ENCODE measurements around the gene OPCML.

OPCML gene

GRCh38 chr11:133232665-133233064 lies 299.6 kb downstream of the OPCML start:
- Histone ChIP-seq H3K4me2 (ENCODE audit: low read depth, low read length, poor library complexity, severe bottlenecking) (no peak overlapping the region), H3K27me3 (ENCODE audit: insufficient read depth, low read length, poor library complexity, severe bottlenecking) (no peaks in the 10 kb centered on the region), H3K4me3 (ENCODE audit: low read length, poor library complexity, severe bottlenecking) (no peak overlapping the region), H3K79me2 (ENCODE audit: insufficient read depth, low read length) (no peaks in the 10 kb centered on the region), H3K9me3 (ENCODE audit: insufficient read depth, low read depth, low read length) (peaks cover 2% of the 10 kb centered on the region; the same call in 1 of the 2 replicates), H3K36me3 (ENCODE audit: insufficient read depth, low read length) (no peaks in the 10 kb centered on the region), H3K9ac (ENCODE audit: low read depth, low read length, poor library complexity, severe bottlenecking) (no peak overlapping the region), H3K9me2 (replicated peaks; ENCODE audit: low read depth, low read length) (no peaks in the 10 kb centered on the region), H3K4me1 (ENCODE audit: insufficient read depth, low read length, poor library complexity, severe bottlenecking) (no peaks in the 10 kb centered on the region), H3F3A (ENCODE audit: low read depth) (no peaks in the 10 kb centered on the region), H4K20me1 (ENCODE audit: insufficient read depth, low read length, poor library complexity, severe bottlenecking) (no peaks in the 10 kb centered on the region), H2AFZ (ENCODE audit: low read length) (no peak overlapping the region)
- TF ChIP-seq, protein P1, sequence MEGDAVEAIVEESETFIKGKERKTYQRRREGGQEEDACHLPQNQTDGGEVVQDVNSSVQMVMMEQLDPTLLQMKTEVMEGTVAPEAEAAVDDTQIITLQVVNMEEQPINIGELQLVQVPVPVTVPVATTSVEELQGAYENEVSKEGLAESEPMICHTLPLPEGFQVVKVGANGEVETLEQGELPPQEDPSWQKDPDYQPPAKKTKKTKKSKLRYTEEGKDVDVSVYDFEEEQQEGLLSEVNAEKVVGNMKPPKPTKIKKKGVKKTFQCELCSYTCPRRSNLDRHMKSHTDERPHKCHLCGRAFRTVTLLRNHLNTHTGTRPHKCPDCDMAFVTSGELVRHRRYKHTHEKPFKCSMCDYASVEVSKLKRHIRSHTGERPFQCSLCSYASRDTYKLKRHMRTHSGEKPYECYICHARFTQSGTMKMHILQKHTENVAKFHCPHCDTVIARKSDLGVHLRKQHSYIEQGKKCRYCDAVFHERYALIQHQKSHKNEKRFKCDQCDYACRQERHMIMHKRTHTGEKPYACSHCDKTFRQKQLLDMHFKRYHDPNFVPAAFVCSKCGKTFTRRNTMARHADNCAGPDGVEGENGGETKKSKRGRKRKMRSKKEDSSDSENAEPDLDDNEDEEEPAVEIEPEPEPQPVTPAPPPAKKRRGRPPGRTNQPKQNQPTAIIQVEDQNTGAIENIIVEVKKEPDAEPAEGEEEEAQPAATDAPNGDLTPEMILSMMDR (conservative IDR thresholded peaks at IDR 0.05; ENCODE audit: low read length), result no peak
- TF ChIP-seq EZH2phosphoT487 (IDR thresholded peaks at IDR 0.05; ENCODE audit: borderline replicate concordance), result no peak

GRCh38 chr11:133230431-133230830 lies 301.9 kb downstream of the OPCML start:
- no peaks in the 10 kb centered on the region for H3K9me2 ChIP-seq (replicated peaks; ENCODE audit: low read depth, low read length)
- no peaks in the 10 kb centered on the region for H4K20me1 ChIP-seq (ENCODE audit: insufficient read depth, low read length, poor library complexity, severe bottlenecking)
- H3K9me3 ChIP-seq (ENCODE audit: insufficient read depth, low read depth, low read length), result peaks cover 2% of the 10 kb centered on the region; the same call in 1 of the 2 replicates
- H3F3A ChIP-seq (ENCODE audit: low read depth), result no peaks in the 10 kb centered on the region
- H3K4me3 ChIP-seq (ENCODE audit: low read length, poor library complexity, severe bottlenecking), result no peak overlapping the region
- TF ChIP-seq, protein P1 (conservative IDR thresholded peaks at IDR 0.05; ENCODE audit: low read length), result no peak
- no peak for TF ChIP-seq EZH2phosphoT487 (IDR thresholded peaks at IDR 0.05; ENCODE audit: borderline replicate concordance)
- no peaks in the 10 kb centered on the region for H3K36me3 ChIP-seq (ENCODE audit: insufficient read depth, low read length)
- no peaks in the 10 kb centered on the region for H3K4me1 ChIP-seq (ENCODE audit: insufficient read depth, low read length, poor library complexity, severe bottlenecking)
- H3K27me3 ChIP-seq (ENCODE audit: insufficient read depth, low read length, poor library complexity, severe bottlenecking), result no peaks in the 10 kb centered on the region
- H2AFZ ChIP-seq (ENCODE audit: low read length), result no peak overlapping the region
- H3K79me2 ChIP-seq (ENCODE audit: insufficient read depth, low read length), result no peaks in the 10 kb centered on the region
- H3K9ac ChIP-seq (ENCODE audit: low read depth, low read length, poor library complexity, severe bottlenecking), result no peak overlapping the region
- H3K4me2 ChIP-seq (ENCODE audit: low read depth, low read length, poor library complexity, severe bottlenecking), result no peak overlapping the region

GRCh38 chr11:133228471-133229329 lies 303.6 kb downstream of the OPCML start:
- Histone ChIP-seq H3K27me3 (ENCODE audit: insufficient read depth, low read length, poor library complexity, severe bottlenecking) (no peaks in the 10 kb centered on the region), H3K4me2 (ENCODE audit: low read depth, low read length, poor library complexity, severe bottlenecking) (no peak overlapping the region), H3K36me3 (ENCODE audit: insufficient read depth, low read length) (no peaks in the 10 kb centered on the region), H3K4me3 (ENCODE audit: low read length, poor library complexity, severe bottlenecking) (no peak overlapping the region), H3K4me1 (ENCODE audit: insufficient read depth, low read length, poor library complexity, severe bottlenecking) (no peaks in the 10 kb centered on the region), H3K9me2 (replicated peaks; ENCODE audit: low read depth, low read length) (no peaks in the 10 kb centered on the region), H3F3A (ENCODE audit: low read depth) (no peaks in the 10 kb centered on the region), H3K79me2 (ENCODE audit: insufficient read depth, low read length) (no peaks in the 10 kb centered on the region), H3K9ac (ENCODE audit: low read depth, low read length, poor library complexity, severe bottlenecking) (no peak overlapping the region), H4K20me1 (ENCODE audit: insufficient read depth, low read length, poor library complexity, severe bottlenecking) (no peaks in the 10 kb centered on the region), H3K9me3 (ENCODE audit: insufficient read depth, low read depth, low read length) (0 out of 2 replicates have a peak, but pooled peaks cover 2% of the 10 kb centered on the region), H2AFZ (ENCODE audit: low read length) (no peak overlapping the region)
- TF ChIP-seq, protein P1 (conservative IDR thresholded peaks at IDR 0.05; ENCODE audit: low read length), result no peak
- TF ChIP-seq EZH2phosphoT487 (IDR thresholded peaks at IDR 0.05; ENCODE audit: borderline replicate concordance), result no peak
